Sigmoid colon (tissue), 4 donors: Measurements from ENCODE around the gene TMCO6.
"Not testable (repeated sequence)": the region's sequence is repeated elsewhere in the genome, so short reads cannot be mapped to it uniquely, and the experiment has no call there.

Experiments used
- POLR2AphosphoS5 ChIP-seq, 4 donors: sonication (generic); formaldehyde crosslinking; IDR thresholded peaks; one replicate each; pipeline ENCODE4 v1.6.1; 2017; ENCODE audit warnings: antibody characterized with exemption in 4 of 4
- TF ChIP-seq, protein P1 (sequence below), 4 experiments: fragments of 450-650 bp in 3 of 4; fragments of 200-600 bp in 1 of 4; IDR thresholded peaks; one replicate each; pipeline ENCODE4 v1.5.1; 2016 to 2019; ENCODE audit warnings: antibody characterized with exemption in 4 of 4, mild to moderate bottlenecking in 3 of 4, moderate library complexity in 2 of 4

DNA sequence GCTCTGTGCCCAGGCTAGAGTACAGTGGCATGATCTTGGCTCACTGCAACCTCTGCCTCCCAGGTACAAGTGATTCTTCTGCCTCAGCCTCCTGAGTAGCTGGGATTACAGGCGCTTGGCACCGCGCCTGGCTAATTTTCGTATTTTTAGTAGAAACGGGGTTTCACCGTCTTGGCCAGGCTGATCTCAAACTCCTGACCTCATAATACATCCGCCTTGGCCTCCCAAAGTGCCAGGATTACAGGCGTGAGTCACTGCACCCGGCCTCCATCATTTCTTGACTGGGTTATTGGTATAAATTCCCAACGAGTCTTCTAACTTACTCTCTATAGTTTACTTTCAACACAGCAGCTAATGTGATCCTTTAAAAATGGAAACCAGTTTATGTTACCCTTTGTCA is 14.4 kb upstream of the TMCO6 start:
- not testable (repeated sequence) for TF ChIP-seq POLR2AphosphoS5 (IDR thresholded peaks at IDR 0.05)
- TF ChIP-seq, protein P1, sequence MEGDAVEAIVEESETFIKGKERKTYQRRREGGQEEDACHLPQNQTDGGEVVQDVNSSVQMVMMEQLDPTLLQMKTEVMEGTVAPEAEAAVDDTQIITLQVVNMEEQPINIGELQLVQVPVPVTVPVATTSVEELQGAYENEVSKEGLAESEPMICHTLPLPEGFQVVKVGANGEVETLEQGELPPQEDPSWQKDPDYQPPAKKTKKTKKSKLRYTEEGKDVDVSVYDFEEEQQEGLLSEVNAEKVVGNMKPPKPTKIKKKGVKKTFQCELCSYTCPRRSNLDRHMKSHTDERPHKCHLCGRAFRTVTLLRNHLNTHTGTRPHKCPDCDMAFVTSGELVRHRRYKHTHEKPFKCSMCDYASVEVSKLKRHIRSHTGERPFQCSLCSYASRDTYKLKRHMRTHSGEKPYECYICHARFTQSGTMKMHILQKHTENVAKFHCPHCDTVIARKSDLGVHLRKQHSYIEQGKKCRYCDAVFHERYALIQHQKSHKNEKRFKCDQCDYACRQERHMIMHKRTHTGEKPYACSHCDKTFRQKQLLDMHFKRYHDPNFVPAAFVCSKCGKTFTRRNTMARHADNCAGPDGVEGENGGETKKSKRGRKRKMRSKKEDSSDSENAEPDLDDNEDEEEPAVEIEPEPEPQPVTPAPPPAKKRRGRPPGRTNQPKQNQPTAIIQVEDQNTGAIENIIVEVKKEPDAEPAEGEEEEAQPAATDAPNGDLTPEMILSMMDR (IDR thresholded peaks at IDR 0.05): not testable (repeated sequence)
